B cell (primary cell): ENCODE data around the gene LBR. TPM values are rescaled to one million over a fixed set of nuclear protein-coding genes. Genes with fewer than 3 reads are reported as not detected.

ENCODE experiments used
- ATAC-seq: fragments of 200-7000 bp; cut with Tn5 transposase; one replicate; pipeline ENCODE4 v1.10.0; 2021; ENCODE audit warnings: low read depth, mild to moderate bottlenecking, moderate number of reproducible peaks, moderate library complexity
- CTCF ChIA-PET: fragments of 350-600 bp; sonication (Branson Sonifier 250); formaldehyde crosslinking; loops from one replicate; lab custom pipeline; 2021; ENCODE audit warnings: antibody characterized with exemption, inconsistent platforms; lab: Charles Lee
- POLR2A ChIA-PET: fragments of 350-600 bp; sonication (Branson Sonifier 250); formaldehyde crosslinking; loops from one replicate; lab custom pipeline; 2021; ENCODE audit warnings: antibody characterized with exemption; lab: Charles Lee
- DNase-seq: peaks from one replicate; pipeline ENCODE4 v3.0.0; 2013
- H2AFZ ChIP-seq: 2 replicates; pipeline ENCODE4 v1.6.1; 2012; ENCODE audit warnings: mild to moderate bottlenecking, low read depth, low read length; ENCODE audit not compliant: insufficient read depth, poor library complexity, severe bottlenecking
- H3K27ac ChIP-seq, 2 donors: 1 replicate in 1 of 2; 2 replicates in 1 of 2; pipeline ENCODE4 v1.5.1; 2012 to 2013; ENCODE audit warnings: low read length in 2 of 2, mild to moderate bottlenecking in 2 of 2, moderate library complexity in 1 of 2
- H3K27me3 ChIP-seq, 4 experiments: fragments of 200-600 bp in 1 of 4; sonication (generic) in 1 of 4; replicated peaks in 1 of 4; 1 replicate in 2 of 4; 2 replicates in 2 of 4; pipeline versions ENCODE4 v1.6.1 to v1.7.0; 2013 to 2016; ENCODE audit warnings: low read length in 3 of 4, mild to moderate bottlenecking in 2 of 4, mixed read lengths in 1 of 4, moderate library complexity in 1 of 4; ENCODE audit not compliant: insufficient read depth in 4 of 4, control insufficient read depth in 3 of 4; ENCODE audit errors: control extremely low read depth in 1 of 4
- H3K36me3 ChIP-seq, 2 experiments: replicated peaks in 1 of 2; 1 replicate in 1 of 2; 2 replicates in 1 of 2; pipeline versions ENCODE4 v1.6.1 to v1.7.1; 2013; ENCODE audit warnings: low read length in 1 of 2; ENCODE audit not compliant: insufficient read depth in 2 of 2, control insufficient read depth in 1 of 2; ENCODE audit errors: control extremely low read depth in 1 of 2, extremely low read depth in 1 of 2
- H3K4me1 ChIP-seq, 2 donors: fragments of 200-600 bp in 1 of 2; sonication (generic) in 1 of 2; 1 replicate in 1 of 2; 2 replicates in 1 of 2; pipeline versions ENCODE4 v1.5.1 to v1.6.1; 2013 to 2017; ENCODE audit warnings: low read length in 2 of 2; ENCODE audit not compliant: control insufficient read depth in 2 of 2, insufficient read depth in 2 of 2
- H3K4me2 ChIP-seq: replicated peaks from 2 replicates; pipeline ENCODE3; 2012; ENCODE audit warnings: mild to moderate bottlenecking, low read depth, low read length; ENCODE audit not compliant: poor library complexity, severe bottlenecking
- H3K4me3 ChIP-seq, 5 experiments: fragments of 200-600 bp in 1 of 5; sonication (generic) in 1 of 5; 1 replicate in 3 of 5; 2 replicates in 2 of 5; pipeline versions ENCODE4 v1.5.1 to v1.7.0; 2011 to 2016; ENCODE audit warnings: low read length in 4 of 5, mild to moderate bottlenecking in 4 of 5, low read depth in 2 of 5, control low read depth in 1 of 5, moderate library complexity in 1 of 5; ENCODE audit not compliant: insufficient read depth in 1 of 5; ENCODE audit errors: control extremely low read depth in 1 of 5, extremely low read depth in 1 of 5
- H3K79me2 ChIP-seq: fragments of 200-600 bp; sonication (generic); one replicate; pipeline ENCODE4 v1.6.0; 2016; ENCODE audit warnings: low read length; ENCODE audit not compliant: control insufficient read depth, insufficient read depth
- H3K9ac ChIP-seq: fragments of 200-600 bp; sonication (generic); 2 replicates; pipeline ENCODE4 v1.6.1; 2017; ENCODE audit warnings: mild to moderate bottlenecking, low read length, moderate library complexity
- H3K9me3 ChIP-seq, 3 donors: one replicate each; pipeline versions ENCODE4 v1.6.1 to v1.7.1; 2013; ENCODE audit warnings: low read length in 2 of 3; ENCODE audit not compliant: control insufficient read depth in 2 of 3, insufficient read depth in 1 of 3; ENCODE audit errors: control extremely low read depth in 1 of 3
- H4K20me1 ChIP-seq: 2 replicates; pipeline ENCODE4 v1.6.0; 2012; ENCODE audit warnings: mild to moderate bottlenecking, low read length; ENCODE audit not compliant: insufficient read depth, control insufficient read depth, poor library complexity, severe bottlenecking
- H3K27ac Mint-ChIP-seq: one replicate; pipeline ENCODE4 v1.8.0; 2021; ENCODE audit warnings: mixed read lengths
- H3K27me3 Mint-ChIP-seq: one replicate; pipeline ENCODE4 v1.8.0; 2021; ENCODE audit warnings: mixed read lengths
- H3K4me1 Mint-ChIP-seq: one replicate; pipeline ENCODE4 v1.8.0; 2021; ENCODE audit warnings: mixed read lengths
- H3K4me3 Mint-ChIP-seq: one replicate; pipeline ENCODE4 v1.8.0; 2021; ENCODE audit warnings: mixed read lengths
- H3K9me3 Mint-ChIP-seq: one replicate; pipeline ENCODE4 v1.8.0; 2022; ENCODE audit warnings: mixed read lengths; ENCODE audit not compliant: insufficient read depth
- CTCF ChIP-seq: fragments of 200-600 bp; IDR thresholded peaks from one replicate; pipeline ENCODE4 v1.8.0; 2022; ENCODE audit warnings: antibody characterized with exemption, mild to moderate bottlenecking
- EZH2 ChIP-seq: IDR thresholded peaks from 2 replicates; pipeline ENCODE4 v1.6.1; 2012; ENCODE audit warnings: borderline replicate concordance, low read depth, mild to moderate bottlenecking, moderate library complexity, low read length; ENCODE audit not compliant: insufficient read depth, poor library complexity, severe bottlenecking
- WGBS: methylation state at CpG from one replicate; pipeline ENCODE4 v1.1.5; 2013; ENCODE audit warnings: missing lambda C conversion rate; ENCODE audit not compliant: insufficient coverage; 5-methylcytosine and 5-hydroxymethylcytosine counted together
- intact Hi-C: fragments of 100-400 bp; cut with micrococcal nuclease; formaldehyde crosslinking; loops from one replicate; pipeline ENCODE4 v1.10.0; 2022
- polyA plus RNA-seq: library from polyadenylated mRNA; depleted of rRNA; stranded (reverse); fragments of >200 nt; gene quantifications from 2 replicates; pipeline ENCODE4 v1.2.3, GENCODE V29; 2012
- total RNA-seq, 2 donors: library from RNA; stranded (reverse); fragments of 120-200 nt in 1 of 2; gene quantifications; 1 replicate in 1 of 2; 2 replicates in 1 of 2; pipeline versions ENCODE4 v1.2.3 to v1.2.4, GENCODE V29; 2013 to 2022

LBR gene
- total and polyA plus RNA-seq, 2 donors (not counting 1 experiment from before 2014, with no cell fraction given) = 19.3 to 167 TPM

GRCh38 chr1:225445639-225446594, 18.1 kb upstream of the LBR start:
- H3K4me1 Mint-ChIP-seq = peaks cover 49% of the 10 kb centered on the region
- H3K9me3 Mint-ChIP-seq = no peaks in the 10 kb centered on the region
- H3K9ac ChIP-seq = peak overlapping the region; percentile 54
- TF ChIP-seq CTCF (no peak), EZH2 (no peak)
- no peaks in the 10 kb centered on the region for H4K20me1 ChIP-seq
- peaks cover 35 to 50% of the 10 kb centered on the region in 2 donors for H3K4me1 ChIP-seq
- H3K4me2 ChIP-seq = peak overlapping the region; percentile 75
- H3K4me3 Mint-ChIP-seq = peak overlapping the region; percentile 78
- peak overlapping the region in 4 of 5 experiments; percentile 20 to 42 (median 39) for H3K4me3 ChIP-seq
- ChIA-PET POLR2A (interaction anchor here (2.5 to 4.7 kb wide), 2 partner anchors 18 to 22 kb away, joined by 34 to 85 read pairs; partner anchors contain the start of gene LBR), CTCF (interaction anchor here (1.7 to 7.8 kb wide), 3 partner anchors 19 to 127 kb away, joined by 9 to 104 read pairs (median 14); partner anchors contain the start of gene LBR)
- peak overlapping the region; percentile 72 for H2AFZ ChIP-seq
- H3K27ac Mint-ChIP-seq = peak overlapping the region; percentile 89
- no peaks in the 10 kb centered on the region for H3K36me3 ChIP-seq
- H3K9me3 ChIP-seq = no peaks in the 10 kb centered on the region
- no peaks in the 10 kb centered on the region for H3K79me2 ChIP-seq
- intact Hi-C loops = loop anchor here (1.0 kb wide), 3 partner anchors 18 to 451 kb away; partner anchors contain the start of gene LBR
- 58% methylated on average over 6 of the region's 9 CpGs for WGBS
- ATAC-seq (no peak), DNase-seq (no peak)
- no peaks in the 10 kb centered on the region for H3K27me3 ChIP-seq
- H3K27ac ChIP-seq = peak overlapping the region; percentile 60 to 63
- no peaks in the 10 kb centered on the region for H3K27me3 Mint-ChIP-seq
